Measurements from ENCODE around the gene C19orf25.
"Not testable (repeated sequence)": the region's sequence is repeated elsewhere in the genome, so short reads cannot be mapped to it uniquely, and the experiment has no call there.

The C19orf25 gene

DNA sequence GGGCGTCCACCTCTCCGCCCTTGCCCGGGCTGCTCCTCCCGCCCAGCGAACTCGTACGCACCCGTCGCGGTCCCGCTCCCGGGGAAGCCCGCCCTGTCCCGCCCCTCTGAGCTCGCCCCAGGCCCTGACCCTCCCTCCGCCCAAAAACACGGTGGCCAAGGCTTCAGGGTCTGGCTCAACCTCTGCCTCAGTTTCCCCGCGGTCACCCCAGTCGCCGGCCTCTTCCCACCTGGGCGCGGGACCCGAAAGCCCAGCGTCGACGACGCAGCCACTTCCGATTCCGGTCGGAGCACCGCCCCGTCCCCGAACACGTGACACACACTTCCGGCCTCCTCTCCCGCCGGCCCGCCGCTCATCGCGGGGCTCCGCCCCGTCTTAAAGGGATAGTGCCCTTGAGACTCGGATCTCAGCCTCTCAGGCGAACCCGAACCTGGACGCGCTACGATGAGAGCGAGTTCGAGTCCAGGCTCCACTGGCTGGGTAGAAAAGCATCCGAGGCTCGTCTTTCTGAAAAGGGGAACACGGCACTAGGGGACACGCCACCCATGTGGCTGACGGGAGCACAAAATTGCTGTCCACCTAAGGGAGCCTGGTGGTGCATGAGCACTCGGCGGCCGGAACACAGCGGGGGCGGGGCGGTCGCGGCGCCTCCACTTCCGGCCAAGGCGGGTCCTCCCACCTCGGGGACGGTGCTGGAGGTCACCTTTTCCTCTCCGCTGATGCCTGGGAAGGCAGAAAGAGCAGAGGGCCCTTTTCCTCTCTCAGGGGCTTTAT is at the start of gene C19orf25:
Gene C19orf25 (minus strand): TSS at position 282 of the 774 bp plus-strand sequence. CDS start 312 bp downstream, outside the sequence.
- DNase-seq (ENCODE audit: low read depth) = peak; percentile 89

DNA sequence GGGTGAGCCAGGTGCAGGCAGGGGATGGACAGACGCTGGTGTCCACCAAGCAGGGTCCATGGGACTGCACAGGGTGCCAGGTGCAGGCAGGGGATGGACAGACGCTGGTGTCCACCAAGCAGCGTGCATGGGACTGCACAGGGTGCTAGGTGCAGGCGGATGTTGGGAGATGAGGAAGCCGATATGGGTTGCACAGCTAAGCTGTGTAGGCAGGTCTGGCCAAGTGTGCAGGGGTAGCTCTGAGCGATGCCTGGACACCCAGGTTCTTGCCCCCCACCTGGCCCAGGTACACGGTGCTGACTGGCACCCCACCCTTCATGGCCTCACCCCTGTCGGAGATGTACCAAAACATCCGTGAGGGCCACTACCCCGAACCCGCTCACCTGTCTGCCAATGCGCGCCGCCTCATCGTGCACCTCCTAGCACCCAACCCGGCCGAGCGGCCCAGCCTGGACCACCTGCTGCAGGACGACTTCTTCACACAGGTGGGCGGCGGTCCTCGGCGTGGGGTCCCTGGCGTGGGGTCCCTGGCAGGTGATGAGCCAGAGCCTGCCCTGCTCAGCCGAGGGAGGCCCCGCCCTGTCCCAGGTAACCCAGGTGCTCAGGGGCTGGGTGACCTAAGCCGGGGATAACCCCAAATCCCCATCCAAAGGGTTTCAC is 48.8 kb upstream of the C19orf25 start:
- DNase-seq (ENCODE audit: low read depth) = no peak

DNA sequence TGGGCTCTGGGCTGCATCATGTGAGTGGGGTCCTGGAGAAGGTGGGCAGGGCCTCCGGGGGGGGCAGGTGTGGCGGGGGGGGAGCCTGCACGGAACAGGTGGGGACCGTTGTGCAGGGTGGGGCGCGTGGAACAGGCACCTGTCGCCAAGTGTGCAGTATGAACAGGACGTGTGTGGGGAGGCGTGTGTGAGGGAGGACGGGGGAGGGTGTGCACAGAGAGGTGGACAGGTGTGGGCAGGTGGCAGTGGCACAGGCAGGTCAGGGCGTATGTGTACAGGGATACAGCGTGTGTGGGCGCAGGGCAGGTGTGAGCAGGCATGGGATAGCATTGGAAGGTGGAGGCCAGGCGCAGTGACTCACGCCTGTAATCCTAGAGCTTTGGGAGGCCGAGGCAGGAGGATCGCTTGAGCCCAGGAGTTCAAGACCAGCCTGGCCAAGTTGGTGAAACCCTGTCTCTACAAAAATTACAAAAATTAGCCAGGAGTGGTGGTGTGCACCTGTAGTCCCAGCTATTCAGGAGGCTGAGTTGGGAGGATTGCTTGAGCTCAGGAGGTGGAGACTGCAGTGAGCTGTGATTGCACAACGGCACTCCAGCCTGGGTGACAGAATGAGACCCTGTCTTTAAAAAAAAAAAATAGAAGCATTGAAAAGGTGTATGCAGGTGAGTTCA is 48.1 kb upstream of the C19orf25 start:
- DNase-seq (ENCODE audit: low read depth) = no peak

DNA sequence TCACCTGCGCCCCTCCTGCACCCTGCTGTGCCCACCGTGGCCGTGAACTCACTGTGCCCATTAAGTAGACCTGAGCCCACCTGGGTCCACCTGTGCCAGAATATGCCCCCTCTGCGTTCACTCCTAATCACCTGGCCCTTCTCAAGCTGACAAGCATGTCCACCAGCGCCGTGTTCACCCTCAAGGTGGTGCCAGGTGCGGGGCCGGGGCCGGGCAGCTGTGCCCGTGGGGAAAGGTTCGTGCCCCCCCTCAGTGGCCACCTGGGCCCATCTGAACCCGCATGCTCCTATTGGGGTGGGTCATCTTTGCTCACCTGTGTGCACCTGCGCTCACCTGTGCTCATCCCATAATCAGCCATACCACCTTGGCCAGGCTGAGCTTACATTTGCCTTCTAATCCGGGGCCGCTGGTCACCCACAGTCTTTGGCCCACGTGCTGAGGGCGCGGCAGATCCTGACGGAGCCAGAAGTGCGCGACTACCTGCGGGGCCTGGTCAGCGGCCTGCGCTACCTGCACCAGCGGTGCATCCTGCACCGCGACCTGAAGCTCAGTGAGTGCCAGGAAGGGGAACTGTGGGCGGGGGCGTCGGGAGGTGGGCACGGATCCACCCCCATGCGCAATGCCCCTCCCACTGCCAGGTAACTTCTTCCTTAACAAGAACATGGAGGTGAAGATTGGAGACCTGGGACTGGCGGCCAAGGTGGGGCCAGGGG is 47.2 kb upstream of the C19orf25 start:
- no peak for DNase-seq (ENCODE audit: low read depth)

DNA sequence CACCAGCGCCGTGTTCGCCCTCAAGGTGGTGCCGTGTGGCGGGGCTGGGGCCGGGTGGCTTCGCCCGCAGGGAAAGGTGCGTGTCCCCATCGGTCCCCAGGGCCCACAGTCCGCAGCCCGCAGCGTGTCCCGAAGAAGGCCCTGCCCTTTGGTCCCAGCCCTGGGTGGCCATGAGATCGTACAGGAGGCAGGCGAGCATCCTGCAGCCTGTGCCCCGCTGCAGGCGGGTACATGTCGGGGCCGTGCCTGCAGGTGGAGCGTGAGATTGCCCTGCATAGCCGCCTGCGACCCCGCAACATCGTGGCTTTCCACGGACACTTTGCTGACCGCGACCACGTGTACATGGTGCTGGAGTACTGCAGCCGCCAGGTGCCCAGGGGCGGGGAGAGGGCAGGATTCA is 46.3 kb upstream of the C19orf25 start:
- no peak for DNase-seq (ENCODE audit: low read depth)

DNA sequence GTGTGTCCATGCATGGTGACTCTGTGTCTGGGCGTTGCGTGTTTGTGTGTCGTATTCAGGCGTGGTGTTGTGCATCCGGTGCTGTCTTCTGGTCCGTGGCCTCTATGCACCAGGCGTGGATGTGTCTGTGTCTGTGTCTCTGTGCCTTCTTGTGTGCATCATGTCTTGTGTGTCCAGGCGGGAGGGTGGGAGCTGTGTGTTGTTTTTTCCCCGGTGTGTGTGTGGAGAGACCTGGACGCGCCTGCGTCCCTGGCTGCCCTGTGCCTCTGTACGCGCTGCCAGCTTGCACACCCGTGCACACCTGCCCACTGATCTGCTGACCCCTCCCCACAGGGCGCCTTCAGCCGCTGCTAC is 45.9 kb upstream of the C19orf25 start:
- DNase-seq (ENCODE audit: low read depth) = no peak

DNA sequence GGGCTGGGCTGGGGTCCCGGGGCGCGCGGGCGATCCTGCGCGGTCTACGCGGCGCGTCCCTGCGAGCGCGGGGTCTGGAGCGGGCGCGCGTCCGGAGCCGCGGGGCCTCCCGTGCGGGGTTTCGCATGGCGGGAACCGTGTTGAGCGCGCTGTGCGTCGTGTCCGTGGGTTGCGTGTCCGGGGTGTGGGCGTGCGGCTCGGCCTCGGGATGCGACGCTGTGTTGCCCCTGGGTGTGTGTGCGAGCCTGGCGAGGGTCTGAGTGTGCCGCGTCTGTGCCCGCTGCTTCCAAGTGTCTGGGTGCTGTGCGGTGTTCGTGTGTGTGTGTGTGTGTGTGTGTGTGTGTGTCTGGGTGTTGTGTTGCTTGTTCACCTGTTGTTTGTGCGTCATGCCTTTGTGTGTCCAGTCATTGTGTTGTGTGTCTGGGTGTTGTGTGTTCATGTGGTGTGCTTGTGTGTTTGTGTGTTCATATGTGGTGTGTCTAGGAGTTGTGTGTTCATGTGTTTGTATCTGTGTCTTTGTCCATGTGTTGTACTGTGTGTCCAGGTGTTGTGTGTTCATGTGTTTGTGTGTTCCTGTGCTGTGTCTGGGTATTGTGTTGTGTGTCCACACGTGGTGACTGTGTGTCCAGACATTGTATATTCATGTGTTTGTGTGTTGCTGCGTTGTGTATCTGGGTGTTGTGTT is 45.4 kb upstream of the C19orf25 start:
- DNase-seq (ENCODE audit: low read depth) = no peak

DNA sequence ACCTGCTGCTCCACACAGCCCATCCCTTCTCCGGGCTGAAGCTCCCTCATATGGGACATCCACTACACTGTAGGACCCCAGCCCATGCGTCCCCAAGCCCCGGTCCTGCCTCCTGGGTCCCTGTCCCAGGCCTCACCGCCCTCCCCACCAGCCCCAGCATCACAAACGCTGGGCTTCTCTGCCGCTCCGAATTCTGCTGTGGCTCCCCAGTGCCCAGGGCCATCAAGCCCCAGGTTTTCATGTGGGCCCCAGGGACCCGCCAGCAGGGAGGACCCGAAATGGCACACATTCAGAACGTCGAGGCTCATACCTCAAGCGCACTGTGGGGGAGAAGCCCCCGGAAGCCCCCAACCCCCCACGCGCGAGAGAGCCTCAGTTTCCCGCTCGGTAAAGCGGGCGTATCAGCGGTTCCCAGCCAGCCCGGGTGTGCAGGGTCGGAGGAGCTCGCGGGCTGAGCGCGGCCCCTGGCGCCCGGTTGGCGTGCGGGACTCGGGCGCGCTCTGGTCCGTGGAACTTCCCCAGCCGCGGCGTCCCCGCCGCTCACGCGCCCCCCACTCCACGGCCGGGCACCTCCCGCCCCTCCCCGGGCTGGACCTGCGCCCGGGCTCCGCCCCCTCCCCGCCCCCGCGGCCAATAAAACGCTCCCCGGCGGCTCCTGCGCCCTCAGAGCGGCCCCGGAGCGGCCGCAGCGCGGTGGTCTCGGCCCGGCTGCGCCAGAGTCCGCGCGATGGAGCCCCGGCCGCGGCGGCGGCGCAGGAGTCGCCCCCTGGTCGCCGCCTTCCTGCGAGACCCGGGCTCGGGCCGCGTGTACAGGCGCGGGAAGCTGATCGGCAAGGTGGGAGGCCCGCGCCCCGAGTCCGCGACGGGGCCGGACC is 44.6 kb upstream of the C19orf25 start, which contains the start of gene PLK5:
Gene PLK5 (plus strand): TSS at position 666 of the 875 bp plus-strand sequence. CDS start 2,920 bp downstream, outside the sequence.
- DNase-seq (ENCODE audit: low read depth) = no peak

DNA sequence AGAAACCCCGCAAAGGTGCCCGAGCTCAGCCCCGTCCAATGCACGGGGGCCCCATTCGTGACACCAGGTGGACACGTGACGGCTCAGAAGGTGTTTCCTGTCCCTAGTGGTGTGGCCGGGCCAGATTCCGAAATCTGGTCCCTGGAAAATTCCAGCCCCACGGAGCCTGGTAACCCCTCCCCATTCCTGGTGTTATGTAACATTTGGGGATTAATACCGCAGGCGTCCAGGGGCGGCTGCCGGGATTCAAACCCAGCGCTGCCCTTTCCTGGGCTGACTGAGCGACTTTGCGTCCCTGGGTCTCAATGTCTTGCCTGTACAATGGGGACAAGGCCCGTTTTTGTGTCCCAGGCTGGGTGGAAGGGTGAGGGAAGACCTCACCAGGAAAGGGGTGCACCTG is 43.8 kb upstream of the C19orf25 start:
- no peak for DNase-seq (ENCODE audit: low read depth)

DNA sequence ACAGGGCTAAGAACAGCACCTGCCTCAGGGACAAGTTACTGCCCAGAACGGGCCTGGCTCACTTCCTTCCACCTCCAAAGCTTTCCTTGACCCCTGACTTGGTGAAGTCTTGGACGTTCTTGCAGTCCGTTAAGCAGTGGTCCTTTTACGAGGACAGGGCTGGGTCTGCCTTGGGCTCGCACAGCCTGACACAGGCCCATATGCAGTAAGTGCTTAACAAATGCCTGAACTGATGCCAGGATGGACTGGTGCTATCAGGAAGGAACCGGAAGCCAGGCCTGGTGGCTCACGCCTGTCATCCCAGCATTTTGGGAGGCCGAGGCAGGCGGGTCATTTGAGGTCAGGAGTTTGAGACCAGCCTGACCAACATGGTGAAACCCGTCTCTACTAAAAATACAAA is 43.0 kb upstream of the C19orf25 start:
- no peak for DNase-seq (ENCODE audit: low read depth)

DNA sequence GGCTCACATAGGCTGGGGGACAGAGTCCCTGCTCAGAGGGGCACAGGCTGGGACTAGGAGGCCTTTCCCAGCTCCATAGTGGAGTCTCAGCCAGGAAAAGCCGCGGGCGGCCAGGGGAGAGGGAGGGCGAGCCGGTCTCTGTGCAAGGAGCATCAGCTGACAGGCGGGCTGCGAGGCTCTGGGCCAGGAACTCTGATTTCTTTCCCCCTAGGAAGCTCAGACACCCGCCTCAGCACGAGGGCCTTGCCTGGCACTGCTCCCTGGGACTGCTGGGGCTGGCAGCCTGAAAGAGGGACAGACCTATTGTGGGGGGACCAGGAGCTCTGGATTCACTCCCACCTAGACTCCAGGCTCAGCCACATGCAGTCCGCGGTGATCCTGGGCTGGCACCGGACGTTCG is 42.6 kb upstream of the C19orf25 start:
- DNase-seq (ENCODE audit: low read depth) = no peak

DNA sequence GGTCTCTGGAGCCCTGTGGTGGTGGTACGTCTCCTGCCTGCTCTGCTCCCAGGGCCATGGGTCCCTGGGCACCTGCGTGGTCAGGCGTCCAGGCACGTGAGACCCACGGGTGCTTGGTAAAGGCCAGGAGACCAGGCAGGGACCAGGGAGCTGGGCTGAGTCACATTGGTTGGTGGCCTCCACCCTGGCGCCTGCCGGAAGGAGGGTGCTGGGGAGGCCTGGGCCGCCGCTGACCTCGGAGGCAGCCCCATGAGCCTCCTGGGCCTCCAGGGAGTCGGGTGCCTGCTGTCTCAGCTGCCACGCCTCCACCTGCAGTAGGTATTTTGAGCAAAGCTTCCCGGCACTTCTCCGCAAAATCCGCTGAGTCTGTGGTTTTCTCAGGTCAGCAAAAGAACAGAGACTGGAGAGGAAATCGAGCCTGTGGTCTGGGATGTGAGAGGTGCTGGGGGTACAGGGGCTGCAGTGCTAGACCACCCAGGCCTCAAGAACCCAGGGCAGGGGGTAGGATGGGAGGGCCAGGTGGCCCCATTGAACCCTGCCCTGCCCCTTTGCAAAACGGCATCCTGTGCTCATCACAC is 41.3 kb upstream of the C19orf25 start:
- no peak for DNase-seq (ENCODE audit: low read depth)

DNA sequence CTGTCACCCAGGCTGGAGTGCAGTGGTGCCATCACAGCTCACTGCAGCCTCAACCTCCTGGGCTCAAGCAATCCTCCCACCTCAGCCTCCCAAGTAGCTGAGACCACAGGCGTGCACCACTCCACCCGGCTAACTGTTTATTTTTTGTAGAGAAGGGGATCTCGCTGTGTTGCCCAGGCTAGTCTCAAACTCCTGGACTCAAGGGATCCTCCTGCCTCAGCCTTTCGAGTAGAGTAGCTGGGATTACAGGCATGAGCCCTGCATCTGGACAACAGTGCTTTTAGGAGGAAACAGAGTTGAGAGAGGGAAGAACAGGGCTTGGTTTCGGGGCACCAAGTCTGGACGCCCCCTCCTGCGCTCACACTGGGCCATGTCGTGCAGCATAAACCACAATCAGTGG is 40.8 kb upstream of the C19orf25 start:
- not testable (repeated sequence) for DNase-seq (ENCODE audit: low read depth)

DNA sequence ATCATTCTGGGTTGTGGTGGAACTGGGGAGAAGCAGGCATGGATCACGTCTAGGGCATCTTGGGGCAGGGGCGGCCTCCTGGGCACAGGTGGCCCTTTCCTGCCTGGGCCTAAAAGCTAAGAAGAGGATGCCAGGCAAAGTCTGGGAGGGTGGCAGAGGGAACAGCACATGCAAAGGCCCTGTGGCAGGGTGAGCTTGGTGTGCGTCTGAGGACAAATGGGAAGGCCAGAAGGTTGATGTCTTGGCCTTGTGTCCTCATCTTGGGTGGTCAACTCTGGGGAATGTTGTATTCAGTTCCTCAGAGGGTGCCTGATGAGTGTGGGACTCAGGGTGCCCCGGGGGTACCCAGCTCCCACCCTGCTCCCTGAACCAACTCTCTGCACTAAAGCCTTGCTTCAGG is 39.5 kb upstream of the C19orf25 start:
- DNase-seq (ENCODE audit: low read depth) = no peak

DNA sequence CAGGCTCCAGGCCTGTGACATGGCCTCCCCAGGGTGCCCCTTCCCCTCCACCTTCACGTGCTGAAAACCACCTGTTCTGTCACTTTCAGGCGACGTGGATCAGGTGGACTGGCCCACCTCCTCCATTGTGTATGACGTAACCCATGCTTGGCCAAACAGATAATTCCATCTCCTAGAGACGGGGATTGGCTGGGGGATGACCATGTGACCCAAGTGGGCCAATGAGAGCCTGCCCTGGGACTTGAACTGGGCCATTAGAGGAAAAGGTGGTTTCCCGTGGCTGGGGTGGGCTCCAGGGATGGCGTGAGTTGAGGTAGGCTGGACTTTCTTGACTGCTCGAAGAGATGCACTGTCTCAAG is 37.4 kb upstream of the C19orf25 start:
- no peak for DNase-seq (ENCODE audit: low read depth)

DNA sequence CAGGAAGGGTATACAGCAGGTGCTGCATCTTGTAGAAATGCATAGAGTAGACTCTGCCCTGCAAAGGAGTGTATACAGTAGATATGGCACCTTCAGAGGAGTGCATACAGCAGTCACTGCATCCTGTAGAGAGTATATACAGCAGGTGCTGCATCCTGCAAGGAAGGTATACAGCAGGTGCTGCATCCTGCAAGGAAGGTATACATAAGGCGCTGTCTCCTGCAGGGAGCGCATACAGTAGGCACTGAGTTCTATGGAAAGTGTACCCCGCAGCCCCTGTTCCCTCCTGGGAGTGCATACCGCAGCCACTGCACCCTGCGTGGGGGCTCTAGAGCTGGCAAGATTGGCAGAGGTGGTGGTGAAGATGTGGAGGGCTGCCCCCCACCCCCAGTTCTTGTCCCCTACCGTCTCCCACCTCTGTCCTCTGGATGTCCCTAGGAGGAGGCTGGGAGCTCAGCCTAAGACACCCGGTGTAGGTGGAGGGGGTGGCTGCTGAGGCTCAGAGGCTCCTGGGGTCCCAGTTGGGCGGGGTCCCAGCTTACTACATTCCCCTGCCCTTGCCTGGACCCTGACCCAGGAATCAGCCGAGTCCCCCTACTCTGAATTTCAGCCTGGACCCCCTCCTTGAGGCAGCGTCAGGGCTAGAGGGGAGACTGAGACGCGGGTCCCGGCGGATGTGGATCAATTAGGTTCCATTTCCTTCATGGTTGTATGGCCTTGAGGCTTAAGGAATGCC is 36.1 kb upstream of the C19orf25 start:
- no peak for DNase-seq (ENCODE audit: low read depth)

DNA sequence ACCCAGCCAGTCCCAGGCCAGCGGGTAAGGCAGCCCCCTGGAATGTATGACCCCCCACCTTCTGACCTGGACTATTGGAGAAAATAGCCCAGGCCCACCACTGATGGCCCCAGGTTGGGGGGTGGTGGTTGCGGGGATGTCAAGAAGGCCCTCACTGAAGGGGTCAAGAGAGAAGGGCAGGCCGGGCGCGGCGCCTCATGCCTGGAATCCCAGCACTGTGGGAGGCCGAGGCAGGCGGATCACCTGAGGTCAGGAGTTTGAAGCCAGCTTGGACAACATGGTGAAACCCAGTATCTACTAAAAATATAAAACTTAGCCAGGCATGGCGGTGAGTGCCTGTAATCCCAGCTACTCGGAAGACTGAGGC is 35.3 kb upstream of the C19orf25 start:
- DNase-seq (ENCODE audit: low read depth) = no peak

DNA sequence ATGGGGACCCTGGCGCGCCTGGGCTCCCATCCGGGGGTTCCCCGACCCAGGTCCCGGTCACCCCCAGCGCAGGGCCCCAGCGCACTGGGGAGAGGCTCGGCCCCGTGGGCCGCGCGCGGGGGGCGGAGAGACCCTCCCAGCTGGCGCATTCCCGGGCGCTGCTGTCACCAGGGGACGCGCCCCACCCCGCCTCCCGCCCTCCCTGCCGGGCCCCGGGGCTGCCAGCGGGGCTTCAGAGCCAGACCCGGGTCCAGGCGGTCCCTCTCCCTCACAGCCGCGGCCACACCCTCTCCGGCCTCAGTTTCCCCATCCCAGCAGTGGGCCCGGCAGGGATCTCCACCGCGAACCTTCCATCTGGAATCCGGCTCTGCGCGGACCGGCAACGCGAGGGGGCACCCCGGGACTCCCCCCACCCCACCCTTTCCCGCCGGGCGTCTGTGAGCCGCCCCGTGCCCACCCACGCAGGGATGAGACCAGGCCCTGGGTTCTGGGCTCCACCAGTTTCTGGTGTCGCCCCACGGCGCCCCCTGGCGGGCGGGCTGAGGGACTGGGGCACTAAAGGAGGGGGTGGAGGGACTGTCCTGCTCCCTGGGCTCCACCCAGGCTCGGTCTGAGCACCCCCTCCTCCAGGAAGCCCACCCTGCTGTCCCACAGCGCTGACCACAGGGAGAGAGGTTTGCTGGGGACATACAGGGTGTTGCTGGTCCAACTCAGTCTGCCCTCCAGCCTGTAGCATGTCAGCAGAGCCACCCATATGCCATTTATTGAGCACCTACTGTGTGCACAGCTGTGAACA is 34.7 kb upstream of the C19orf25 start:
- peak; percentile 32 for DNase-seq (ENCODE audit: low read depth)
